H1 (cell line): ENCODE data around the gene ABHD4. TPM values are rescaled to one million over a fixed set of nuclear protein-coding genes. Genes with fewer than 3 reads are reported as not detected.

Experiments
- CTCF ChIA-PET: fragments of 300-600 bp; sonication (Branson Sonifier 250); formaldehyde crosslinking; loops from one replicate; lab custom pipeline; 2021; ENCODE audit not compliant: partially characterized antibody; lab: Charles Lee
- POLR2A ChIA-PET: fragments of 300-600 bp; sonication (Branson Sonifier 250); formaldehyde crosslinking; loops from one replicate; lab custom pipeline; 2021; ENCODE audit warnings: inconsistent platforms; ENCODE audit not compliant: partially characterized antibody; lab: Charles Lee
- DNase-seq, 2 experiments: peaks; one replicate each; pipeline versions ENCODE4 v3.0.0 to v3.0.0-alpha.2; 2010 to 2022; ENCODE audit warnings: low spot score in 2 of 2, low read depth in 1 of 2, mixed read lengths in 1 of 2
- FAIRE-seq: peaks from 2 replicates; lab custom pipeline; 2011; peaks lifted over from hg19 to GRCh38; lab: Jason Lieb, UNC
- H2AFZ ChIP-seq: 2 replicates; pipeline ENCODE4 v1.8.1; 2012; ENCODE audit warnings: low read length, inconsistent platforms
- H2AK5ac ChIP-seq: 2 replicates; pipeline ENCODE4 v1.6.1; 2013; ENCODE audit warnings: low read depth, low read length
- H2BK120ac ChIP-seq: replicated peaks from 2 replicates; pipeline ENCODE3; 2013; ENCODE audit warnings: low read depth, low read length, inconsistent platforms
- H2BK12ac ChIP-seq: 2 replicates; pipeline ENCODE4 v1.6.1; 2013; ENCODE audit warnings: low read depth, low read length
- H2BK15ac ChIP-seq: 2 replicates; pipeline ENCODE4 v1.6.1; 2013; ENCODE audit warnings: low read length
- H2BK20ac ChIP-seq: 2 replicates; pipeline ENCODE4 v1.6.1; 2013; ENCODE audit warnings: low read length
- H2BK5ac ChIP-seq: 2 replicates; pipeline ENCODE4 v1.6.1; 2013; ENCODE audit warnings: low read depth, low read length
- H3K14ac ChIP-seq: 2 replicates; pipeline ENCODE4 v1.6.1; 2013; ENCODE audit warnings: inconsistent platforms; ENCODE audit not compliant: insufficient read length
- H3K18ac ChIP-seq: 2 replicates; pipeline ENCODE4 v1.6.1; 2013; ENCODE audit warnings: low read length; ENCODE audit errors: extremely low read depth
- H3K23ac ChIP-seq: 2 replicates; pipeline ENCODE4 v1.6.1; 2013; ENCODE audit warnings: inconsistent platforms; ENCODE audit not compliant: insufficient read length
- H3K23me2 ChIP-seq: 2 replicates; pipeline ENCODE4 v1.6.1; 2013; ENCODE audit warnings: low read depth, low read length
- H3K27ac ChIP-seq: 2 replicates; pipeline ENCODE4 v1.6.1; 2011; ENCODE audit warnings: low read depth, low read length, inconsistent platforms
- H3K27me3 ChIP-seq, 4 experiments: replicated peaks in 1 of 4; 1 replicate in 1 of 4; 2 replicates in 3 of 4; pipeline versions ENCODE4 v1.6.1 to v1.8.1; 2011 to 2013; ENCODE audit warnings: low read length in 3 of 4, mild to moderate bottlenecking in 3 of 4, inconsistent platforms in 2 of 4, mixed read lengths in 2 of 4, moderate library complexity in 1 of 4; ENCODE audit not compliant: control insufficient read depth in 3 of 4, insufficient read depth in 3 of 4; ENCODE audit errors: extremely low read depth in 1 of 4
- H3K36me3 ChIP-seq, 4 experiments: 2 replicates each; pipeline versions ENCODE4 v1.6.1 to v1.8.1; 2011 to 2013; ENCODE audit warnings: mild to moderate bottlenecking in 4 of 4, low read length in 3 of 4, moderate library complexity in 2 of 4, control low read depth in 1 of 4, inconsistent platforms in 1 of 4; ENCODE audit not compliant: insufficient read depth in 4 of 4, control insufficient read depth in 2 of 4
- H3K4ac ChIP-seq: replicated peaks from 2 replicates; pipeline ENCODE3; 2013; ENCODE audit warnings: low read length, low read depth, mixed read lengths, inconsistent platforms; ENCODE audit not compliant: insufficient read length
- H3K4me1 ChIP-seq, 4 experiments: replicated peaks in 1 of 4; 1 replicate in 1 of 4; 2 replicates in 3 of 4; pipeline versions ENCODE4 v1.6.1 to v1.8.1; 2011 to 2013; ENCODE audit warnings: low read length in 3 of 4, inconsistent platforms in 2 of 4, mixed read lengths in 1 of 4; ENCODE audit not compliant: insufficient read depth in 4 of 4, control insufficient read depth in 3 of 4
- H3K4me2 ChIP-seq, 2 experiments: 2 replicates each; pipeline versions ENCODE4 v1.6.1 to v1.8.1; 2011 to 2013; ENCODE audit warnings: low read depth in 2 of 2, low read length in 2 of 2, control low read depth in 1 of 2, inconsistent platforms in 1 of 2, mild to moderate bottlenecking in 1 of 2; ENCODE audit not compliant: insufficient read depth in 1 of 2
- H3K4me3 ChIP-seq, 4 experiments: fragments of 200-600, 300-600 bp in 1 of 4; sonication (generic), shearing (Covaris generic), sonication (Bioruptor Twin) in 1 of 4; 2 replicates each; pipeline versions ENCODE4 v1.5.1 to v1.8.1; 2011 to 2016; ENCODE audit warnings: low read length in 4 of 4, low read depth in 3 of 4, control low read depth in 2 of 4, inconsistent platforms in 2 of 4, mild to moderate bottlenecking in 2 of 4, mixed read lengths in 1 of 4, moderate library complexity in 1 of 4; ENCODE audit not compliant: insufficient read depth in 2 of 4; ENCODE audit errors: extremely low read depth in 1 of 4
- H3K56ac ChIP-seq: replicated peaks from 2 replicates; pipeline ENCODE3; 2013; ENCODE audit warnings: low read depth, mild to moderate bottlenecking, mixed read lengths, low read length, inconsistent platforms; ENCODE audit not compliant: insufficient read length
- H3K79me1 ChIP-seq: 2 replicates; pipeline ENCODE4 v1.6.1; 2013; ENCODE audit warnings: low read depth, low read length, control low read depth
- H3K79me2 ChIP-seq, 2 experiments: 2 replicates each; pipeline versions ENCODE4 v1.6.1 to v1.8.1; 2012 to 2013; ENCODE audit warnings: low read length in 2 of 2, mild to moderate bottlenecking in 2 of 2, inconsistent platforms in 1 of 2; ENCODE audit not compliant: insufficient read depth in 2 of 2, control insufficient read depth in 1 of 2
- H3K9ac ChIP-seq, 4 experiments: replicated peaks in 1 of 4; 1 replicate in 1 of 4; 2 replicates in 3 of 4; pipeline versions ENCODE4 v1.6.1 to v1.8.1; 2011 to 2013; ENCODE audit warnings: low read depth in 3 of 4, low read length in 3 of 4, control low read depth in 2 of 4, mild to moderate bottlenecking in 2 of 4, moderate library complexity in 2 of 4, inconsistent platforms in 1 of 4; ENCODE audit errors: extremely low read depth in 1 of 4
- H3K9me3 ChIP-seq, 2 experiments: 2 replicates each; pipeline versions ENCODE4 v1.6.1 to v1.8.1; 2012 to 2013; ENCODE audit warnings: mild to moderate bottlenecking in 2 of 2, moderate library complexity in 2 of 2, control low read depth in 1 of 2, inconsistent platforms in 1 of 2, low read depth in 1 of 2, low read length in 1 of 2, mixed read lengths in 1 of 2; ENCODE audit not compliant: insufficient read depth in 2 of 2
- H4K20me1 ChIP-seq, 2 experiments: replicated peaks in 1 of 2; 2 replicates each; pipeline versions ENCODE3 to v1.8.1; 2011 to 2013; ENCODE audit warnings: inconsistent platforms in 2 of 2, low read length in 2 of 2, mild to moderate bottlenecking in 1 of 2; ENCODE audit not compliant: insufficient read depth in 2 of 2, control insufficient read depth in 1 of 2
- H4K5ac ChIP-seq: 2 replicates; pipeline ENCODE4 v1.6.1; 2013; ENCODE audit warnings: low read length, low read depth, mixed read lengths, inconsistent platforms; ENCODE audit not compliant: insufficient read length
- H4K8ac ChIP-seq: 2 replicates; pipeline ENCODE4 v1.8.0; 2013; ENCODE audit warnings: mild to moderate bottlenecking, moderate library complexity, low read length, inconsistent platforms; ENCODE audit not compliant: insufficient read depth; ENCODE audit errors: extremely low read depth
- H4K91ac ChIP-seq: replicated peaks from 2 replicates; pipeline ENCODE3; 2013; ENCODE audit warnings: low read length, mixed read lengths, inconsistent platforms; ENCODE audit not compliant: insufficient read length
- ATF3 ChIP-seq: IDR thresholded peaks from 2 replicates; pipeline ENCODE4 v1.6.1; 2011; ENCODE audit warnings: low read depth, mild to moderate bottlenecking, low read length; ENCODE audit not compliant: insufficient read depth
- CBX8 ChIP-seq: fragments of 300-800, 300-1000 bp; sonication (generic); IDR thresholded peaks from 2 replicates; pipeline ENCODE4 v1.7.1; 2016; ENCODE audit warnings: low read depth, low read length, borderline replicate concordance
- FOSL1 ChIP-seq: IDR thresholded peaks from 2 replicates; pipeline ENCODE4 v1.6.1; 2011; ENCODE audit warnings: mild to moderate bottlenecking, low read depth, low read length, moderate library complexity; ENCODE audit not compliant: insufficient read depth
- JUN ChIP-seq: IDR thresholded peaks from 2 replicates; pipeline ENCODE4 v1.6.1; 2011; ENCODE audit warnings: low read depth, mild to moderate bottlenecking, improper control_type of control experiment, low read length
- KDM1A ChIP-seq: fragments of 200-600, 300-600 bp; sonication (generic); IDR thresholded peaks from 2 replicates; pipeline ENCODE4 v1.7.1; 2016; ENCODE audit warnings: mild to moderate bottlenecking, low read length, borderline replicate concordance
- KDM5A ChIP-seq: fragments of 200-600 bp; IDR thresholded peaks from 2 replicates; pipeline ENCODE4 v1.7.1; 2012; ENCODE audit warnings: mild to moderate bottlenecking, low read length, inconsistent platforms, mixed read lengths
- MAX ChIP-seq: IDR thresholded peaks from 2 replicates; pipeline ENCODE4 v1.6.1; 2012; ENCODE audit warnings: inconsistent platforms
- RNF2 ChIP-seq: fragments of 200-900, 300-1000 bp; sonication (generic); IDR thresholded peaks from 2 replicates; pipeline ENCODE4 v1.7.1; 2016; ENCODE audit warnings: borderline replicate concordance, low read depth, mild to moderate bottlenecking, antibody characterized with exemption, low read length; ENCODE audit not compliant: poor library complexity, severe bottlenecking; ENCODE audit errors: missing control alignments
- SIRT6 ChIP-seq: IDR thresholded peaks from one replicate; pipeline ENCODE4 v1.7.1; 2012; ENCODE audit warnings: low read length, inconsistent platforms
- WGBS, 2 experiments: shearing (Covaris generic) in 1 of 2; methylation state at CpG; one replicate each; pipeline versions ENCODE4 v1.1.6 to v1.1.7; 2013 to 2015; ENCODE audit warnings: low lambda C conversion rate in 2 of 2, mixed read lengths in 2 of 2, inconsistent platforms in 1 of 2, low coverage in 1 of 2, missing lambda C conversion rate in 1 of 2; ENCODE audit not compliant: insufficient replicate concordance in 2 of 2, insufficient coverage in 1 of 2, insufficient read length in 1 of 2; ENCODE audit errors: extremely low coverage in 1 of 2, missing lambda C conversion rate in 1 of 2; 5-methylcytosine and 5-hydroxymethylcytosine counted together
- polyA plus RNA-seq, 7 experiments: library from polyadenylated mRNA; depleted of rRNA in 3 of 7; stranded (reverse) in 5 of 7; unstranded in 2 of 7; fragments of >200 nt in 5 of 7; fragments of 200-250 nt in 2 of 7; gene quantifications; 1 replicate in 5 of 7; 2 replicates in 1 of 7; 4 replicates in 1 of 7; pipeline versions ENCODE4 v1.2.1 to v1.2.3, GENCODE V29; 2011 to 2013; ENCODE audit warnings: missing spikeins in 2 of 7, mixed read lengths in 2 of 7
- total RNA-seq: library from RNA; stranded (reverse); fragmentation: NEBNext Ultra II Directional; extraction: Animal tissue kit (Norgen Biotek cat#: 25700); gene quantifications from 2 replicates; pipeline ENCODE4 v1.2.1, GENCODE V29; 2021

ABHD4 gene
- total and polyA plus RNA-seq, 2 of the 8 experiments (the other 6 are each of a cell fraction or from before 2014, with no cell fraction given) = 32.4 to 42.9 TPM

- Histone ChIP-seq H2BK20ac (no peak overlapping the region), H2BK15ac (no peak overlapping the region), H4K8ac (no peak overlapping the region), H3K23me2 (no peaks in the 10 kb centered on the region), H3K56ac (no peak overlapping the region), H3K14ac (no peak overlapping the region), H2BK5ac (no peak overlapping the region), H3K79me2 (no peaks in the 10 kb centered on the region), H2AFZ (no peak overlapping the region), H3K18ac (no peak overlapping the region), H4K91ac (no peak overlapping the region), H4K5ac (no peak overlapping the region), H3K4me1 (no peaks in the 10 kb centered on the region), H3K23ac (no peak overlapping the region), H3K4me3 (no peak overlapping the region), H3K36me3 (no peaks in the 10 kb centered on the region), H3K4ac (no peak overlapping the region), H2BK120ac (no peak overlapping the region), H2BK12ac (no peak overlapping the region), H3K27ac (no peak overlapping the region), H4K20me1 (no peaks in the 10 kb centered on the region), H3K4me2 (no peak overlapping the region), H3K9me3 (no peaks in the 10 kb centered on the region), H3K79me1 (no peaks in the 10 kb centered on the region), H3K27me3 (no peaks in the 10 kb centered on the region), H3K9ac (no peak overlapping the region), H2AK5ac (no peak overlapping the region)
- FAIRE-seq = no peak
- no peak for TF ChIP-seq JUN
- TF ChIP-seq FOSL1 = no peak
- no peak for TF ChIP-seq ATF3
- TF ChIP-seq MAX = no peak
- TF ChIP-seq CBX8 = no peak
- TF ChIP-seq RNF2 = no peak
- no peak for TF ChIP-seq KDM5A
- TF ChIP-seq KDM1A = no peak
- no peak for TF ChIP-seq SIRT6
- WGBS, 2 experiments = 81% methylated on average over 7 of the region's 7 CpGs; no CpG with 5 or more reads in 1 of the 2 experiments
- CTCF ChIA-PET = interaction anchor here (0.7 to 6.7 kb wide), 6 partner anchors 9 to 92 kb away, joined by 3 to 78 read pairs (median 4); no protein-coding TSS in a partner anchor
- POLR2A ChIA-PET = interaction anchor here (2.1 kb wide), 1 partner anchor 52 kb away, joined by 7 read pairs; the partner anchor contains the start of gene ABHD4
- DNase-seq = no peak
These were observed 52.1 kb downstream of the ABHD4 start for GRCh38 chr14:22650046-22650739.
